ENCODE results near the gene RWDD1. TPM values are rescaled to one million over a fixed set of nuclear protein-coding genes. Genes with fewer than 3 reads are reported as not detected.
"Not testable (repeated sequence)": the region's sequence is repeated elsewhere in the genome, so short reads cannot be mapped to it uniquely, and the experiment has no call there.

The RWDD1 gene
- total RNA-seq, 1 donor from 2014 or later = 49.7 TPM

DNA sequence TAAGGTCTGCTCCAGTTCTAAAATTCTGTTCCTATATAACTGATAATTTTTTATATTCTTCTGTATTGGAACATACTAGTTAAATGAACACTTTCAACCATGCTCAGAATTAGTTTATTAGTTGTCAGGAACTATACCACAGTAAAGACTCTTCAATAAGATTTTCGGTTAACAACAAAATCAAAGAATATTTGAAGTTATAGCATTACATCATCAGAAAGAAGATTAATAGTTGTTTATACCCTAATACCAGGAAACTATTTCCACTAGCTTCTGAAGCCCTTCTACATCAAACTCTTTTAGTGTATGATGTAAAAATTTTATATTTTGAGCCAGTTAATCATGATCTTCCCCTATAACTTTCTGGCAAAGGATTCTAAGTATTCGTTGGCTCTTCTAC lies 11.2 kb upstream of the RWDD1 start:
- DNase-seq (ENCODE audit: low spot score) = no peak

DNA sequence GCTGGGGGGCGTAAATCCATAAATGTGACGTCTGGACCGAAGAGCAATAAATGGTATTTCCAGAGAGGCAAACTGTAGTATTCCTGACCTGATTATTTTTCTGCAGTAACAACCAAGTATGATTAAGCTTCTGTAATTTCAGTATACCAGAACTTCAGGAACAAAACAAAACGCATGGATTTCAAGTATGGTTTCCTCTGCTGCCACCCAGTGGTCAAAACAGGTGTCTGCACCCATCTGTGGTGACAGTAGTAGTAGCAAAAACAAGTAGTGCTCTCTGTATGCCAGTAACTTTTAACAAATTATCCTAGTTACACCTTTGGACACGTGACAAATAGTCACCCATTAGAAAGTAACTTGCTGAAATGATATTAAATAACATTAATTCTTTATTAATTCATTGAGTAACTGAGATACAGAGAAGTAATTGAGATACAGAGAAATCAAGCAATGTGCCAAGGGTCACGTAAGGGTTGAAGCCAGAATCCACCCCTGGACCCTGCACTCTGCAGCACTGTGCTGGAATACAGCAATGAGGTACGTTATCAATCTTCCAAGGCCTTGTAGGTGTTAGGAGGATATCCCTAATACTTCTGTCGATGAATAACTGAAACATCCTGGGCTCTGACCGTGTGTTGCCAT lies 9.8 kb upstream of the RWDD1 start:
- no peak for DNase-seq (ENCODE audit: low spot score)

DNA sequence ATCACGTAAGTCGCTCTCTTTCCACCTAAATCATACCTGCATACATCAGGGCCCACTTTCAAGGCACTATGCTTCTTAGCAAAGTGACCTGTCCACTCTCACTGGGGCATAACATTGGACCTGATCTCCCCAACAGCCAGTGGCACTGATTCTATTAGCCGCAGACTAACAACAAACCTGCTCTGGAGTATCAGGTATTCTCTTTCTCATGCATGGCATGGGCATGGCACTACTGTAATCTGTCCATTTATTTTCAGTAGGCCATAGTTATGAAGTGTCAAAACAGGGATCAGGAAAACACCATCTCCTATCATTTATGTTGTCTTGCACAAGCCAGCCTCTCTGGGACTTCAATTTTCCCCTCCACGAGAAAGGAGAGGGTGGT lies 9.3 kb upstream of the RWDD1 start:
- DNase-seq (ENCODE audit: low spot score) = no peak

DNA sequence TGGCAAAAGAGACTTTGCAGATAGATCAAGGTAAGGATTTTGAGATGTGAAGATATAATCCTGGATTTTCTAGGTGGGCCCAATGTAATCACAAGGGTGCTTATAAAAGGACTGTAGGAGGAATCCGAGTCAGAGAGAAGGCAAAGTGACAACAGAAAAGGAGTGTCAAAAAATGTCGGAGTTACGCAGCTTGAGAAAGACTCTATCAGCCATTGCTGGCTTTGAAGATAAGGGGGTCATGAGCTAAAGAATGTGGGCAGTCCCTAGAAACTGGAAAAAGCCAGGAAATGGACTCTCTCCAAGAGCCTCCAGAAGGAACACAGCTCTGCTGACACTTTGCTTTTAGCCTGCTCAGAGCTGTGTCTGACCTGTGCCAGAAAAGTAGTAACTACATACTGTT lies 8.7 kb upstream of the RWDD1 start:
- no peak for DNase-seq (ENCODE audit: low spot score)

DNA sequence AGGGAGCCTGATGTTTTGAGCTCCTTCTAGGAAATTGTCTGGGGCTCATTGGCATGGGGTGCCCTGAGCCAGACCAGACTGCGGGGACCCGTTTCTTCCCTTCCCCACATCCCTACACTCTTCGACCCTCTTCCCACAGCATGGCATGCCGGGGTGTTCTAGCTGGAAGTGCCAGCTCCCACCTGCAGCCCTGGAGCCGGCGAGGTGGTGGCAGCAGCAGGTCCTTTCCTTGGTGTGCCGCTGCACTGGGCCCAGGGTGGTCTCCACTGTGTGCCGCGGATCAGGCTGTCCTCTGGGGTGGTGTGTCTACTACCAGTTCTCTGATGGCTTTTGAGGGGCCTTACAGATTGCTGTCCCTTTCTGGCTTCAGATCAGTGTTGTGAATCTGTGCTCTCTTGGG lies 7.5 kb upstream of the RWDD1 start:
- no peak for DNase-seq (ENCODE audit: low spot score)

DNA sequence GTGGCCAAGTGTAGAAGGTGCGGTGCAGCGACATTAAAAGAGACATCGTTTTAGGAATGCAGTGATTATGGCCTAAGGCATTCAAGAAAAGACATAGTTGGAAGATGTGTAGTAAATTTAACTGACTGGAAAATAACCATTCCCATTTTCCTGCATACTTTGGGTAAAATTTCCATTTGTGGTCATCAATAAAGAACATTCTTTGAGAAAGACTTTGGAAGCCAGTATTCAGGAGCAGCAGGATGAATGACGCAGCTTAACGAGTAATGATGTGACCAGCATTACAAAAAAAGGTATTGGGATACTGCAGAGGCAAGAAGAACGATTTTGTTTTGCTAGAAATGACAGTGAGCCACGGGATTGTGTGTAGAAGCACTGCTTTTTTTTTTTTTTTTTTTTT lies 7.0 kb upstream of the RWDD1 start:
- no peak for DNase-seq (ENCODE audit: low spot score)

DNA sequence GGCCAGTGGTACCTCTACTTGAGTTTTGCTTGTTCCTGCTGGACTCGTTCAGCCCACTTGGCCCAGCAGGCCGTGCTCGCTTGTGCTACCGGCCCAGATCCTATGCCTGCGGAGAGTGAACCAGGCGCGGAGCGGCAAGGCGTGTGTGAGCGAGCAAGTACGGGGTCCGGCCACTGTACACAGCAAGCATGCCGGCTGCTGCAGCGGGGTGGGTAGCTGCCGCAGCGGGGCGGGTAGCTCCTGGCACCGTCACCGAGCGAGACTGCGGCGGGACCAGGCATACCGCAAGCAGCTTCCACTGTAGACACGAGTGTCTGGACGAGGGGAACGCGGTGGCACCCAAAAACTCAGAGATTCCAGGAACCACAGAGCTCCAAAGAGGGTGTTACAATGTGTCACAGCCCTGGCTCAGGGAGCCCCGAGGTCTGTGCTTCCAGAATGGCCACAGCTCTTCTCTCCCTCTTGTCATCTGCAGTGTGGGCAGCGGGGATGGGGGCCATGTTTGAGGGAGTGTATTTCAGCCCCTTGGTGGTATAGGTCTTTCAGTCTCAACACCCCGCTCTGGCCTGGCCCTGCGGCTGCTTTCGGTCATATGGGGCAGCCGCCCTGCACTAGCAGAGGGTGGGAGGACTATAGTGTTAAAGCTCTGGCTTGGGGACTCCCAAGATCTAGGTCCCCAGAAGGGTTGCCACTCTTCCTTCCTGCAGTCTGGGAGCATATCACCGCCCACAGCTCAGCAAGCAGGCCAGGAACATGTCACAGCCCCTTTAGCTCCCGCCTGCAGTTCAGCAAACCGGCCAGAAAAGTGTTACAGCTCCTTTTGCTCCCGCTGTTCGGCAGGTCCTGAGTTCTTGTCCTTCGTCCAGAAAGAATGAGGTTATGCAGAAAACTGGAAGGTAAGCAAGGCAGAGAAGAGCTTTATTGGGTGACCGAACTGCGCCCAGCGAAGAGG lies 6.1 kb upstream of the RWDD1 start:
- no peak for DNase-seq (ENCODE audit: low spot score)

DNA sequence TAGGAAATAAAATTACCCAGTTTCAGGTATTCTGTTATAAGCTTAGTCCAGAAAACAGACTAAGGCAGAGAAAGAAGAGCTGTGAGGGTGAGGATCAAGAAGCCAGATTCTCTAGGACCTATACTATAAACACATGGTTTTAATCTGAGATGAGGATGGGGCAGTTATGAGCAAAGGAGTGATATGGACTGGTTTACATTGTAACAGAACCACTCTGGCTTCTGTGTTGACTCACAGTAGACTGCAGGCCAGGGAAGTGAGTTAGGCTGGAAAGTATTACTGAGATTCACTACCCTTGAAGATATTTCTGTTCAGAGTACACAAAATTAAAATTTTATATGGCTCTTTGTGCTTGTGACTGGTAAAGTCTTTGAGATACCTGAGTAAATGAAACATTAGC lies 3.2 kb upstream of the RWDD1 start:
- no peak for DNase-seq (ENCODE audit: low spot score)

DNA sequence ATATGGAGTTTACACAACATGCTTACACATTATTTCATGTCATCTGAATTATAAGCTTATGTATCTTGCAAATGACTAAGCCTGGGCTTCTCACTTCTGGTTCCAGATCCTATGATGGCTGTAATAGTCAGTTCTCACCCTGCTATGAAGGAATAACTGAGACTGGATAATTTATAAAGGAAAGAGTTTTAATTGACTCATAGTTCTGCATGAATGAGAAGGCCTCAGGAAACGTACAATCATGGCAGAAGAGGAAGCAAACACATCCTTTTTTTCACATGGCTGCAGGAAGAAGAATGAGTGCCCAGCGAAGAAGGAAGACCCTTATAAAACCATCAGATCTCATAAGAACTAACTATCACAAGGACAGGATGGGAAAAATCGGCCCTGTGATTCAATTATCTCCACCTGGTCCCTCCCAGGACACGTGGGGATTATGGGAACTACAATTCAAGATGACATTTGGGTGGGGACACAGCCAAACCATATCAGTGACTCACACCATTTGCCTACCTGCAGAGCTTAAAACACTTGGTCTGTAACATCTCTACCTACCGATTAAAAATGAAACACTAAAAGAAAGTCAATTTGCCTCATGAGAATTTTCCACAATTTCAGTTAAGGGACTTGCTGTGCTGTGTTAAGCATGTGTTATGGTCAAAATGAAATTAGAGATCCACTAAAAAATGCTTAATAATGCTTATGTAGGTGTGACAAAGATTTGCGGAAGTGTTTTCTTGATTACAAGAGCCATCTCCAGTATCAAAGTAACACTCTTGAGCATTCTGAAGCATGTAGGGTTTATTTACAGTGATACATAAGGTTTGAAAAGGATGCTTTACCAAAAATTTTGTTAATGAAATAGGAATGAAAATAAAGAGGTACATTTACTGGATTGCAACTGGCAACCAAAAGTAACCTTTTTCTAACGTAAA lies 2.2 kb upstream of the RWDD1 start:
- DNase-seq (ENCODE audit: low spot score) = no peak

DNA sequence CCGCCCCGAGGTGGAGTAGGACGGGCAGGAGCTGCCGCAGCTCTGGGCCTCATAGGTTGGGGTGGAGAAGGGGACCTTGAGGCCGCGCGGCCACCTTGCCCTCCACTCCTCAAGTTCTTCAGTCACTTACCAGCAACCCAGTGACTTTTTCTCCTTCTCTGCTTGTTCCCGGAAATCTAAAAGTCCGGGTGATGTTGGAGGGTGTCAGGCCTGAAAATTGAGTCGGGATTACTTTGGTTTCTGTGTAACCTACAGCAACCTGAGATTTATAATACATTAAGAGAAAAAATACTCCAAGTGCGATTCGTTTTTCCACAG lies 338 bp downstream of the RWDD1 start:
- DNase-seq (ENCODE audit: low spot score) = no peak

DNA sequence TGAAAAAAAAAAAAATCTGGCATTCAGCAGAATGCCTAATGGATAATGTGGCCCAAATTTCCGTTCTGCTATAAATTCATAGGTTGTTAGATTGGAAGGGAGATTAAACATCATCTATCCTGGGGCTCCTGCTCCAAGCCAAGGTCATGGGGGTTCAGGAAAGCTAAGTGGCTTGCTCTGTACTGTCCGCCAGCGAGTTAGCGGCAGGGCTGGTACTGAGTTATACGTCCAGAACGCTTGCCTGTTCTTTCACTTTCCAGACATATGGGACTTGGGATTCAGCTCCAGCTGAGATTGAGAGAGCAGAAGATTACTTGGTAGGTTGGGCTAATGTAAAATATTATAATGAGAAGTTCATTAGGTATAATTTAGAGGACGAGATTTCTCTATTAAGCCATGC lies 858 bp downstream of the RWDD1 start:
- DNase-seq (ENCODE audit: low spot score) = no peak

DNA sequence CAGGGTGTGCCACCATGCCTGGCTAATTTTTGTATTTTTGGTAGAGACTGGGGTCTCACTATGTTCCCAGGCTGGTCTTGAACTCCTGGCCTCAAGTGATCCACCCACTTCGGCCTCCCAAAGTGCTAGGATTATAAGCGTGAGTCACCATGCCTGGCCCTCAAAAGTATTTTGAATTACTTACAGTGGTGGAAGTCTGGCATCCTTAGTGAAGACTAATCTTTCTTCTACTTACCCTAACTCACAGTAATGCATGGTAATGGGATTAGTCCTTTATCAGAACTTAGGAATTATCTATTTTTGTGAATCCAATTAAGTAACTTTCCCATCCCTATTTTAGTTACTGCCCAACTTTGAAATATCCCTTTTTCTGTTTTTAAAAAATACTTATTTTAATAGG lies 3.9 kb downstream of the RWDD1 start:
- no peak for DNase-seq (ENCODE audit: low spot score)

DNA sequence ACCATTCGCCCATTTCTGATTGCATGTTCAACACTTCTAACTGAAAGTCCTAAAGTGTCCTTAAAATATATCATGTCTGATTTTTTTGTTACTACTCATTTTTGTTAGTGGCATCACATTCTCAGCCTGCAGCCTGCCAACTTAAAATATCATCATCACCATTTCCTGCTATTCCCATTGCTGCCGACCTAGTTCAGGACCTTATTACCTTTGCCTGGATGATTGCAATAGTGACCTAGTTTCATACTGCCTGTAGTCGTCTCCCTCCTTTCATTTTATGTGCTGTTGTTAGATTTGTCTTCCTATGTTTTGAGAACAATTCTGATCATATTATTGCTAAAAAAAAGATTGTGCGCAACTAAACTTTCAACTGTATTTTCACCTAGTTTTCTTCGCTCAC lies 6.2 kb downstream of the RWDD1 start:
- DNase-seq (ENCODE audit: low spot score) = no peak

DNA sequence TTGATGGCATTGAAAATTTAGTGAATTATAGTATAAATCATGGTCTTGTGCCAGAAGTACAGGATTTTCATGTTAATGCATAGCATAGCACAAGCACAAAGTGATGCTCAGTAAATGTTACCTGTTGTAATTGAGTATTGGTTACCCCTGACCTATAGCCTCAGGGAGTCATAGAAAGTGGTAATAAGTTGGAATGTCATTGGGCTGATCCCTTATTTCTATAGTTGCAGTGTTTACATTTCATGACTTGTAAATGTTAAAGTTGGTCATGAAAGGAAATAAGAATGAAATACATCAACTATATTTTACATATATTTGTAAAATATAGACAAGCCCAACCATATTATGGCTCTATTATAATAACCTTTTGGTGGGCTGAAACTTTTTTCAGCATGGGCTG lies 7.0 kb downstream of the RWDD1 start:
- DNase-seq (ENCODE audit: low spot score) = no peak

DNA sequence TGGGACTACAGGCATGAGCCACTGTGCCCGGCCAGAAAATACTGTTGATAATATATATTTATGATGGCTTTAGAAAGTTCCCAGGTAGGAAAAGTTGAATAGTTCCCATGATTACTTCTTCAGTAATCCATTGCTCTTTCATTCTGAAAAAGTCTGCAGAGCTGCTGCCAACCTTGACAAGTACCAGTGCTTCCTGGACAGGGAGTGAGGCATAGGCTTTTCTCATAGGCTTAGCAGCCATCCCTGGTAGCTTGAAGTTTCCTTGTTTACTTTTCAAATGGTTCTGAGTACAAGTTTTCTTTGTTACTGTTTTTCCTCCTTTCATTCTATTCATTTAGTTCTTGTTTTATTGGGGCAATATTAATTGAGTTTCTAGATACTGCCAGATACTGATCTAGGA lies 7.8 kb downstream of the RWDD1 start:
- no peak for DNase-seq (ENCODE audit: low spot score)

DNA sequence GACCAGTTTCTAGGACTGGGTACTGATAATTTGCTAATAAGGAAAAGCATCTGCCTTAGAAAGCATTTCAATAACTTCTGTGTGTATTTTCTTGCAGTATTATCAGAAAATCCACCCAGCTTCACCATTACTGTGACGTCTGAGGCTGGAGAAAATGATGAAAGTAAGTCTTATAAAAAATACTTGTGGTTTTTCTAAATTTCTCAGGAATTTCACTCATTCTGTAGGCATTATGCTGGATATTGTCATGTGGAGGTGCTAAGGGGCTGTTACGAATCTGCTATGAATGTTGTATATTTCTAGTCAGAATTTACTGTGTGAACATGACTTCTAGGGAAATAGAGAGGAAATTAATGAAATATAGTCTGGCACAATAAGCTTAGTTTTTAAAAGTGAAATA lies 8.9 kb downstream of the RWDD1 start:
- DNase-seq (ENCODE audit: low spot score) = no peak

DNA sequence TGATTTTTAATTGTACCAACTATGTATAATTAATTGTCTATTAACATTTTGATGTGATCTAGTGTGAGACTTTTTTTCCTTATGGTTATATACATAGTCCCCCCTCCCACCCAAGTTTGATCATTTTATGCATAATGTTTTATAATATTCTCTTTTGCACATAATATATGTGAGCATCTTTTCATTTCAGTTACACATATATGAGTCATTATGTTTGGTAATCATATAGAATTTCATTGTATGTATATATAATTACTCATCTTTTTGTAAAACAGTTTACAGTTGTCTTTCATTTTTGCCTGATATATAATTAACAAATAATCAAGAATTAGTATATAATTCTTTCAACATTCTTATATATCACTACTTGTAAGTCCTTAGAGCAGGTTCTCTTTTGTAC lies 15.0 kb downstream of the RWDD1 start:
- DNase-seq (ENCODE audit: low spot score) = no peak

DNA sequence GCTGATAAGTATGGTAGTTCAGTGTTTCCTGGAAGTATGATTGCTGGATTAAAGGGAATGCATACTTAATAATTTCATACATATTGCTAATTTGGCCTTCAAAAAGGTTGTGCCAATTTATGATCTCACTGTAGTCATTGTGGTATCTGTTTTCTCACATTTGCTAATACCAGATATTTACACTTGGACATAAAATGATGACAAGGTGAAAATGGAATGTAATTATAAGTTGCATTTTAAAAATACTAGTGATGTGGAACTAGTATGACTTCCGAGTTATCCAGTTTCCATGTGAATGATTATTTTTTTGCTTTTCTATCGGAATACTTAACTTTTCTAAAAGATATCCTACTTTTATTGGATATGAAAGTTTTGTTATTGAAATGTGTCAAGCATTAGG lies 15.4 kb downstream of the RWDD1 start:
- no peak for DNase-seq (ENCODE audit: low spot score)

DNA sequence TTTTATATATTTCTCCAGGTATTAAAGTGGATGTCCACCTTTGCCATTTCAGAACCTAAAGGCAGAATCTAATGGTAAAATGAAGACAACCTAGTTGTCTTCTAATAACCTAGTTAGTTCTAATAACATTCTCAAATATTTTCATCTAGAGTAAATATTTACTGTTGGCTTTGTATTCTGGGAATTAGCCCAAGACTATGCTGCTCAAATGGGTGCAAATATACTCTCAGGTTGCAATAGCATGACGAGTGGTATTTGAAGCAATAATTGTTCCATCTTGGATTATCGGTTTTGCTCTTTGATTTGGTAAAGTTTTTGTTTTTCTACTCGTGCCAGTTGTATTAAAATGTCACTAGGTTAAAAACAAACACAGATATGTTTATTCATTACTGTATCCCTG lies 23.9 kb downstream of the RWDD1 start:
- no peak for DNase-seq (ENCODE audit: low spot score)

DNA sequence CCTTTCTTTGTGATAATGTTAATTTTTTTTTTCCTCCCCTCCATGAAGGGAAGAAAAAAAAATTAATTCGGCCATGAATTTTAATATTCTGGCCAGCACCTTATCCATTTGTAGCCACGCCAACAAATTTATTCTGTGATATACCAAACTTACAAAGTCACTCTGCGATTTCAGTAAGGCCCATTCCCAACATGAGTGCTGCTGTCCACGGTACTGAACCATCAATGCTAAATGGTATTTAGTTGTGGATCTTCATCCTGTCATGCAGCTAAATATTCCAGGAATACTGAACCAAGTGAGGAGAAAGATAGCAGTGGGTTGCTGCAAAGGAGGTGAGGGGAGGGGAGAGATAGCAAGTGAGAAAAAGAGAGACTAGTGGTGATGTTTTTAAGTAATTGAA lies 25.5 kb downstream of the RWDD1 start:
- DNase-seq (ENCODE audit: low spot score) = no peak

DNA sequence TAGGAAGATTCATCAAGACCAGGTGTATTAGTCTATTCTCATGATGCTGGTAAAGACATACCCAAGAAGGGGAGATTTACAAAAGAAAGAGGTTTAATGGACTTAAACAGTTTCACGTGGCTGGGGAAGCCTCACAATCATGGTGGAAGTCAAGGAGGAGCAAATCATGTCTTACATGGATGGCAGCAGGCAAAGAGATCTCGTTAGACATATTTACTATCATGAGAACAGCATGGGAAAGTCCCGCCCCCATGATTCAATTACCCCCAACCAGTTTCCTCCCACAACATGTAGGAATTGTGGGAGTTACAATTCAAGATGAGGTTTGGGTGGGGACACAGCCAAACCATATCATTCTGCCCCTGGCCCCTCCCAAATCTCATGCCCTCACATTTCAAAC lies 32.6 kb downstream of the RWDD1 start:
- DNase-seq (ENCODE audit: low spot score) = not testable (repeated sequence)

DNA sequence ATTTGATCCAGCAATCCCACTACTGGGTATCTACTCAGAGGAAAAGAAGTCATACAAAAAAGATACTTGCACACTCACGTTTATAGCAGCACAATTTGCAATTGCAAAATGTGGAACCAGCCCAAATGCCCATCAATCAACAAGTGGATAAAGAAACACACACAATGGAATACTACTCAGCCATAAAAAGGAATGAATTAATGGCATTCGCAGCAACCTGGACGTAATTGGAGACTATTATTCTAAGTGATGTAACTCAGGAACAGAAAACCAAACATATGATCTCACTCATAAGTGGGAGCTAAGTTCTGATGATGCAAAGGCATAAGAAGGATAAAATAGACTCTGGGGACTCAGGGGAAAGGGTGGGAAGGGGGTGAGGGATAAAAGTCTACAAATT lies 33.6 kb downstream of the RWDD1 start:
- DNase-seq (ENCODE audit: low spot score) = not testable (repeated sequence)
